HUDEP-2 (cell line): Measurements from ENCODE around the gene RASA4B.
"Not testable (repeated sequence)": the region's sequence is repeated elsewhere in the genome, so short reads cannot be mapped to it uniquely, and the experiment has no call there.

Source experiments
- DNase-seq, 76 experiments: peaks; one replicate each; lab custom pipeline; 2025; ENCODE audit not compliant: unreplicated experiment in 76 of 76; lab: John Stamatoyannopoulos, UW

The RASA4B gene

GRCh38 chr7:102517550-102518147 is at the start of gene RASA4B:
Gene RASA4B, minus strand, starts transcription at chr7:102517777. Its CDS starts 67 bp downstream, at chr7:102517710.
- not testable (repeated sequence) for DNase-seq

- DNase-seq: not testable (repeated sequence)
These were observed 33.3 kb upstream of the RASA4B start, which contains the start of gene SPDYE2 for GRCh38 chr7:102550808-102551422. Gene SPDYE2, plus strand, starts transcription at chr7:102551226. Its CDS starts 2,030 bp downstream, at chr7:102553256.

GRCh38 chr7:102546353-102546752 is 28.8 kb upstream of the RASA4B start:
- DNase-seq: not testable (repeated sequence)

GRCh38 chr7:102545288-102545687 is 27.7 kb upstream of the RASA4B start:
- not testable (repeated sequence) for DNase-seq

- not testable (repeated sequence) for DNase-seq
These were observed 26.8 kb upstream of the RASA4B start for GRCh38 chr7:102544372-102544771.

GRCh38 chr7:102543596-102543995 is 26.0 kb upstream of the RASA4B start, which contains the start of gene UPK3BL2:
Gene UPK3BL2, minus strand, starts transcription at chr7:102543696. Its CDS starts 60 bp downstream, at chr7:102543636.
- DNase-seq: not testable (repeated sequence)

- DNase-seq: not testable (repeated sequence)
These were observed 25.2 kb upstream of the RASA4B start for GRCh38 chr7:102542771-102543170.

GRCh38 chr7:102542083-102542482 is 24.5 kb upstream of the RASA4B start:
- DNase-seq: not testable (repeated sequence)

- DNase-seq: not testable (repeated sequence)
These were observed 23.0 kb upstream of the RASA4B start for GRCh38 chr7:102540604-102541003.

- not testable (repeated sequence) for DNase-seq
These were observed 17.6 kb upstream of the RASA4B start for GRCh38 chr7:102535062-102535615.

- not testable (repeated sequence) for DNase-seq
These were observed 14.6 kb upstream of the RASA4B start for GRCh38 chr7:102532127-102532526.

GRCh38 chr7:102531583-102531982 is 14.0 kb upstream of the RASA4B start:
- not testable (repeated sequence) for DNase-seq

- not testable (repeated sequence) for DNase-seq
These were observed 10.5 kb upstream of the RASA4B start for GRCh38 chr7:102527822-102528793.

- not testable (repeated sequence) for DNase-seq
These were observed 9.6 kb upstream of the RASA4B start for GRCh38 chr7:102527182-102527581.

GRCh38 chr7:102524803-102525202 is 7.2 kb upstream of the RASA4B start:
- not testable (repeated sequence) for DNase-seq

GRCh38 chr7:102520797-102521196 is 3.2 kb upstream of the RASA4B start:
- not testable (repeated sequence) for DNase-seq

GRCh38 chr7:102516951-102517350 is 626 bp downstream of the RASA4B start:
- not testable (repeated sequence) for DNase-seq

GRCh38 chr7:102515889-102516288 is 1.7 kb downstream of the RASA4B start:
- not testable (repeated sequence) for DNase-seq

- not testable (repeated sequence) for DNase-seq
These were observed 2.5 kb downstream of the RASA4B start for GRCh38 chr7:102514881-102515721.
